ENCODE data around the gene SMU1.

SMU1 gene

GRCh38 chr9:33065157-33066076, 11.1 kb downstream of the SMU1 start:
- no peak for DNase-seq (ENCODE audit: low read depth, low spot score)
- no peak overlapping the region for H3K4me3 ChIP-seq (ENCODE audit: low read length)

- DNase-seq (ENCODE audit: low read depth, low spot score) = no peak
Observed at GRCh38 chr9:33051144-33051543, 25.3 kb downstream of the SMU1 start.

GRCh38 chr9:33049680-33050361, 26.7 kb downstream of the SMU1 start:
- no peak for DNase-seq (ENCODE audit: low read depth, low spot score)
- no peak overlapping the region for H3K4me3 ChIP-seq (ENCODE audit: low read length)

More at GRCh38 chr9:33051144-33051543, 25.3 kb downstream of the SMU1 start:
- no peak overlapping the region for H3K4me3 ChIP-seq (ENCODE audit: low read length)

GRCh38 chr9:33048054-33048465, 28.4 kb downstream of the SMU1 start:
- no peak for DNase-seq (ENCODE audit: low read depth, low spot score)
- no peak overlapping the region for H3K4me3 ChIP-seq (ENCODE audit: low read length)

- no peak for DNase-seq (ENCODE audit: low read depth, low spot score)
- no peak overlapping the region for H3K4me3 ChIP-seq (ENCODE audit: low read length)
Observed at GRCh38 chr9:33046061-33046460, 30.4 kb downstream of the SMU1 start.

GRCh38 chr9:33044677-33045282, 31.7 kb downstream of the SMU1 start:
- DNase-seq (ENCODE audit: low read depth, low spot score) = no peak
- no peak overlapping the region for H3K4me3 ChIP-seq (ENCODE audit: low read length)

GRCh38 chr9:33044162-33044673, 32.3 kb downstream of the SMU1 start:
- no peak overlapping the region for H3K4me3 ChIP-seq (ENCODE audit: low read length)

GRCh38 chr9:33043671-33044070, 32.8 kb downstream of the SMU1 start:
- H3K4me3 ChIP-seq (ENCODE audit: low read length) = no peak overlapping the region
- no peak for DNase-seq (ENCODE audit: low read depth, low spot score)

More at GRCh38 chr9:33044162-33044673, 32.3 kb downstream of the SMU1 start:
- no peak for DNase-seq (ENCODE audit: low read depth, low spot score)

GRCh38 chr9:33042473-33042872, 34.0 kb downstream of the SMU1 start:
- H3K4me3 ChIP-seq (ENCODE audit: low read length) = no peak overlapping the region
- DNase-seq (ENCODE audit: low read depth, low spot score) = no peak

GRCh38 chr9:33041432-33042188, 34.9 kb downstream of the SMU1 start:
- DNase-seq (ENCODE audit: low read depth, low spot score) = no peak
- H3K4me3 ChIP-seq (ENCODE audit: low read length) = no peak overlapping the region

- H3K4me3 ChIP-seq (ENCODE audit: low read length) = no peak overlapping the region
- DNase-seq (ENCODE audit: low read depth, low spot score) = no peak
Observed at GRCh38 chr9:33040792-33041431, 35.6 kb downstream of the SMU1 start.

- H3K4me3 ChIP-seq (ENCODE audit: low read length) = no peak overlapping the region
- DNase-seq (ENCODE audit: low read depth, low spot score) = no peak
Observed at GRCh38 chr9:33032865-33033264, 43.6 kb downstream of the SMU1 start.

- DNase-seq (ENCODE audit: low read depth, low spot score) = no peak
Observed at GRCh38 chr9:33032292-33032691, 44.2 kb downstream of the SMU1 start.

GRCh38 chr9:33030285-33030684, 46.2 kb downstream of the SMU1 start:
- DNase-seq (ENCODE audit: low read depth, low spot score) = no peak
- no peak overlapping the region for H3K4me3 ChIP-seq (ENCODE audit: low read length)

More at GRCh38 chr9:33032292-33032691, 44.2 kb downstream of the SMU1 start:
- H3K4me3 ChIP-seq (ENCODE audit: low read length) = no peak overlapping the region

- DNase-seq (ENCODE audit: low read depth, low spot score) = no peak
- no peak overlapping the region for H3K4me3 ChIP-seq (ENCODE audit: low read length)
Observed at GRCh38 chr9:33029231-33029786, 47.2 kb downstream of the SMU1 start.

GRCh38 chr9:33025572-33026342, 50.7 kb downstream of the SMU1 start:
- H3K4me3 ChIP-seq (ENCODE audit: low read length) = peak overlapping the region; percentile 78
- DNase-seq (ENCODE audit: low read depth, low spot score) = peak; percentile 74

- peak; percentile 92 for DNase-seq (ENCODE audit: low read depth, low spot score)
Observed at GRCh38 chr9:33024966-33025571, 51.4 kb downstream of the SMU1 start, which contains the start of gene DNAJA1. TSS of gene DNAJA1 (plus strand) at chr9:33025273. CDS start at chr9:33026485, 1,212 bp downstream.

More at GRCh38 chr9:33024966-33025571, 51.4 kb downstream of the SMU1 start, which contains the start of gene DNAJA1:
- H3K4me3 ChIP-seq (ENCODE audit: low read length) = peak within 1 kb of the TSS; percentile 78

All from Jurkat, Clone E6-1 (cell line).